ENCODE data around the gene ST6GALNAC5.

DNA sequence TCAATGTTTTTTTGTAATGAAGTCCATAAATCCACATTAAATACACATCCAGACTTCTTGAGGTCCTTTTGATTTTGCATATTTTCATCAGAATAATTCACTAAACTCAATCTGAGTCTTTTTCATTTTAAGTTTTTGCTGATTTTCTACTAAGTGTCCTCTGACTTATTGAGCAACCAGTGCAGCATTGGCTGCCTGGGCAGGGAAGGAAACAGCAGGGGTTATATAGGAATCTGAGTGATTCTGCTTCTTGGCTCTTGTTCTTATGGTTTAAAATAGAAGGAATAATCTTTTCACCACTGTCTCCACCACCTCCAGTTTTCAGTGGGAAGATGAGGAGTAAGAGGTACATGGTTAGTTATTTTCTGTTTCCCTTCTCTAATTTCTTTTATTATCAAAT, 88.4 kb downstream of the ST6GALNAC5 start:
- TF ChIP-seq SUZ12 (IDR thresholded peaks at IDR 0.05; ENCODE audit: extremely low read depth, insufficient read depth, insufficient read length), result no peak
- TF ChIP-seq YY1 (IDR thresholded peaks at IDR 0.05; ENCODE audit: insufficient read depth, insufficient read length), result no peak
- TF ChIP-seq ZNF274 (IDR thresholded peaks at IDR 0.05; ENCODE audit: low read depth, low read length), result no peak
